Measurements from ENCODE around the gene BRF1.

The BRF1 gene

GRCh38 chr14:105221598-105222178 lies 79.1 kb downstream of the BRF1 start:
- in situ Hi-C loops (cut with MboI; ENCODE audit: low pct_unique_long_range_greater_than_20kb, low sequenced_read_pairs, unreplicated experiment): no loop called here
- DNase-seq (ENCODE audit: low spot score): no peak
- TF ChIP-seq CTCF (IDR thresholded peaks at IDR 0.05; ENCODE audit: extremely low read depth, insufficient read depth, missing control alignments): no peak

- in situ Hi-C loops (cut with MboI; ENCODE audit: low pct_unique_long_range_greater_than_20kb, low sequenced_read_pairs, unreplicated experiment): no loop called here
- TF ChIP-seq CTCF (IDR thresholded peaks at IDR 0.05; ENCODE audit: extremely low read depth, insufficient read depth, missing control alignments): no peak
- no peak for DNase-seq (ENCODE audit: low spot score)
These were observed 79.9 kb downstream of the BRF1 start for GRCh38 chr14:105220699-105221597.

GRCh38 chr14:105219753-105220152 lies 81.0 kb downstream of the BRF1 start:
- no peak for DNase-seq (ENCODE audit: low spot score)
- no peak for TF ChIP-seq CTCF (IDR thresholded peaks at IDR 0.05; ENCODE audit: extremely low read depth, insufficient read depth, missing control alignments)
- in situ Hi-C loops (cut with MboI; ENCODE audit: low pct_unique_long_range_greater_than_20kb, low sequenced_read_pairs, unreplicated experiment): no loop called here

GRCh38 chr14:105219043-105219612 lies 81.7 kb downstream of the BRF1 start:
- in situ Hi-C loops (cut with MboI; ENCODE audit: low pct_unique_long_range_greater_than_20kb, low sequenced_read_pairs, unreplicated experiment): no loop called here
- DNase-seq (ENCODE audit: low spot score): no peak
- TF ChIP-seq CTCF (IDR thresholded peaks at IDR 0.05; ENCODE audit: extremely low read depth, insufficient read depth, missing control alignments): no peak

- TF ChIP-seq CTCF (IDR thresholded peaks at IDR 0.05; ENCODE audit: extremely low read depth, insufficient read depth, missing control alignments): no peak
- DNase-seq (ENCODE audit: low spot score): no peak
- in situ Hi-C loops (cut with MboI; ENCODE audit: low pct_unique_long_range_greater_than_20kb, low sequenced_read_pairs, unreplicated experiment): no loop called here
These were observed 82.2 kb downstream of the BRF1 start for GRCh38 chr14:105218611-105219010.

GRCh38 chr14:105217774-105218173 lies 83.0 kb downstream of the BRF1 start:
- DNase-seq (ENCODE audit: low spot score): no peak
- in situ Hi-C loops (cut with MboI; ENCODE audit: low pct_unique_long_range_greater_than_20kb, low sequenced_read_pairs, unreplicated experiment): no loop called here
- no peak for TF ChIP-seq CTCF (IDR thresholded peaks at IDR 0.05; ENCODE audit: extremely low read depth, insufficient read depth, missing control alignments)

Data from GM13977 (cell line).